Neutrophil (primary cell): ENCODE results near the gene ANKS1A.
"Not testable (repeated sequence)": the region's sequence is repeated elsewhere in the genome, so short reads cannot be mapped to it uniquely, and the experiment has no call there.

Experiments
- H3K27ac ChIP-seq: fragments of 200-600 bp; sonication (generic); 2 replicates; pipeline ENCODE4 v1.5.1; 2016; ENCODE audit warnings: mild to moderate bottlenecking, moderate library complexity
- H3K27me3 ChIP-seq: fragments of 200-600 bp; sonication (generic); 2 replicates; pipeline ENCODE4 v1.6.0; 2016; ENCODE audit warnings: mild to moderate bottlenecking
- H3K36me3 ChIP-seq: fragments of 200-600 bp; sonication (generic); 2 replicates; pipeline ENCODE4 v1.5.1; 2017
- H3K4me1 ChIP-seq, 2 experiments: fragments of 200-600 bp in 1 of 2; sonication (generic) in 1 of 2; 1 replicate in 1 of 2; 2 replicates in 1 of 2; pipeline versions ENCODE4 v1.5.1 to v1.6.1; 2013 to 2016; ENCODE audit warnings: low read depth in 1 of 2, low read length in 1 of 2, mild to moderate bottlenecking in 1 of 2, moderate library complexity in 1 of 2; ENCODE audit not compliant: control insufficient read depth in 1 of 2, insufficient read depth in 1 of 2
- H3K4me3 ChIP-seq, 2 experiments: fragments of 200-600 bp in 1 of 2; sonication (generic) in 1 of 2; 1 replicate in 1 of 2; 2 replicates in 1 of 2; pipeline ENCODE4 v1.5.1; 2013 to 2016; ENCODE audit warnings: low read depth in 1 of 2, low read length in 1 of 2, mild to moderate bottlenecking in 1 of 2, moderate library complexity in 1 of 2
- H3K9me3 ChIP-seq: fragments of 200-600 bp; sonication (generic); 2 replicates; pipeline ENCODE4 v1.5.1; 2016
- TF ChIP-seq, protein P1 (sequence below): fragments of 200-600 bp; sonication (generic); IDR thresholded peaks from 2 replicates; pipeline ENCODE4 v1.5.1; 2016; ENCODE audit warnings: antibody characterized with exemption

Gene ANKS1A

DNA sequence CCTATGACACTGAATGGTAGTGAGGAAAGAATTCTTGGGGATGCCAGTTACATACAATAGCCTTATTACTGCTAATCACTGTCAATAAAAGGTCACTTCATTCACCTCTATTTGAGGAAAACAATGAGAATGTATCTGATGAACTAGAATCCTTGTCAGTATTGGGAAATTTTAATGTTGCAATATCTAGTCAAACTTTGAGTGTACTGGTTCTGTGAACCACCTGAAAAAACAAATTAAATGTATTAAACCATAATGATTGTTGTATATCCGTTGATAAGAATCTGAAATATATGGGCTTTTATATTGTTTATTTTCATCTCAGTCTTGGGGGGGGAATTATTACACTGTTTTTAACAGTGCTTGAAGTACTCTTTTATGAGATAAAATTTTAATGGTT is 11.8 kb upstream of the ANKS1A start:
- Histone ChIP-seq H3K36me3 (peaks cover 86% of the 10 kb centered on the region), H3K9me3 (no peaks in the 10 kb centered on the region), H3K27me3 (no peaks in the 10 kb centered on the region), H3K27ac (no peak overlapping the region), H3K4me3 (no peak overlapping the region), H3K4me1 (no peaks in the 10 kb centered on the region)
- TF ChIP-seq, protein P1, sequence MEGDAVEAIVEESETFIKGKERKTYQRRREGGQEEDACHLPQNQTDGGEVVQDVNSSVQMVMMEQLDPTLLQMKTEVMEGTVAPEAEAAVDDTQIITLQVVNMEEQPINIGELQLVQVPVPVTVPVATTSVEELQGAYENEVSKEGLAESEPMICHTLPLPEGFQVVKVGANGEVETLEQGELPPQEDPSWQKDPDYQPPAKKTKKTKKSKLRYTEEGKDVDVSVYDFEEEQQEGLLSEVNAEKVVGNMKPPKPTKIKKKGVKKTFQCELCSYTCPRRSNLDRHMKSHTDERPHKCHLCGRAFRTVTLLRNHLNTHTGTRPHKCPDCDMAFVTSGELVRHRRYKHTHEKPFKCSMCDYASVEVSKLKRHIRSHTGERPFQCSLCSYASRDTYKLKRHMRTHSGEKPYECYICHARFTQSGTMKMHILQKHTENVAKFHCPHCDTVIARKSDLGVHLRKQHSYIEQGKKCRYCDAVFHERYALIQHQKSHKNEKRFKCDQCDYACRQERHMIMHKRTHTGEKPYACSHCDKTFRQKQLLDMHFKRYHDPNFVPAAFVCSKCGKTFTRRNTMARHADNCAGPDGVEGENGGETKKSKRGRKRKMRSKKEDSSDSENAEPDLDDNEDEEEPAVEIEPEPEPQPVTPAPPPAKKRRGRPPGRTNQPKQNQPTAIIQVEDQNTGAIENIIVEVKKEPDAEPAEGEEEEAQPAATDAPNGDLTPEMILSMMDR, result no peak

DNA sequence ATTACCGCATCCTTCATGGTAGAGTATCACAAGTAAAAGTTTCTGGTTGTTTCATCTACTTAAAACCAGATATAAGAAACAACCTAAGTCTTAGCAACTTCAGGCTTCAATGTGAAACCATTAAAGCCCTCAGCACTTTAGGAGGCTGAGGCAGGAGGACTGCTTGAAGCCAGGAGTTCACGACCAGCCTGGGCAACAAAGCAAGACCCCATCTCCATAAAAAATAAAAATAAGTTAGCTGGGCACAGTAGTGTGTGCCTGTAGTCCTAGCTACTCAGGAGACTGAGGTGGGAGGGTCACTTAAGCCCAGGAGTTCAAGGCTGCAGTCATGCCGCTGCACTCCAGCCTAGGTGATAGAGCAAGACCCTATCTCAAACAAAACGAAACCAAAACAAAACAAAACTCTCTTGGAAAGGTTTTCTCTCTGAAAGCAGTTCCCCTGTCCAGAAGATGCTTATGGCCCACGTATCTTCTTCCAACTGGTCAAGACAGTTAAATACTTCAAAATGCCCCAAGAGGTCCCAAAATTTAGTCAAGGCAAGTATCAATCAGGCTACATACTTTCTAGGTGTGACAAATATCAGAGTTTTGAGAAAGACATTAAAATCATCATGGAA is 11.1 kb upstream of the ANKS1A start:
- peaks cover 80% of the 10 kb centered on the region for H3K36me3 ChIP-seq
- no peak overlapping the region for H3K4me3 ChIP-seq
- no peaks in the 10 kb centered on the region for H3K9me3 ChIP-seq
- TF ChIP-seq, protein P1, result no peak
- no peaks in the 10 kb centered on the region for H3K27me3 ChIP-seq
- no peak overlapping the region for H3K27ac ChIP-seq
- no peaks in the 10 kb centered on the region for H3K4me1 ChIP-seq

DNA sequence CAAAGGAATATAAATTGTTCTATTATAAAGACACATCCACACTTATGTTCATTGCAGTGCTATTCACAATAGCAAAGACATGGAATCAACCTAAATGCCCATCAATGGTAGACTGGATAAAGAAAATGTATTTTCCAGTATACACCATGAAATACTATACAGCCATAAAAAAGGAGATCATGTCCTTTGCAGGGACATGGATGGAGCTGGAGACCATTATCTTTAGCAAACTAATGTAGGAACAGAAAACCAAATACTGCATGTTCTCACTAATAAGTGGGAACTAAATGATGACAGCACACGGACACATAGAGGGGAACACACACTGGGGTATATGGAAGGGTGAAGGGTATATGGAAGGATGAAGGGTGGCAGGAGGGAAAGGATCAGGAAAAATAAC is 5.0 kb upstream of the ANKS1A start:
- not testable (repeated sequence) for H3K4me3 ChIP-seq, H3K27me3 ChIP-seq, H3K9me3 ChIP-seq, H3K27ac ChIP-seq
- Histone ChIP-seq H3K36me3 (peaks cover 19% of the 10 kb centered on the region), H3K4me1 (peaks cover 17 to 20% of the 10 kb centered on the region in 2 experiments)

DNA sequence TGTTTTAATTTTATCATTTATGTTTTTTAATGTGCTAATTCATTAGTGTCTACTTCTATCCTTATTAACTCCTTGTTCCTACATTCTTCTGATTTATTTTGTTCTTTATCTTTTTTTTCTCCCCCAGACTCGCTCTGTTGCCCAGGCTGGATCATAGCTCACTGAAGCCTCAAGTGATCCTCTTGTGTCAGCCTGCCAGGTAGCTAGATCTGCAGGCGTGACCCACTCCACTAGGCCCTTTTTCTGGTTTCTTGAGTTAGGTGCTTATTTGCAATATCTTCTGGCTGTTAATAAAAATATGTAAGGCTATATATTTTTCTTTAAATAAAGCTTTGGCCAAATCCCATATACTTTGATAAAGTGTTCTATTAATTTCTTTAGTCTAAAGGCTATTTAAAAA is 4.1 kb upstream of the ANKS1A start:
- Histone ChIP-seq H3K4me1 (peaks cover 18 to 24% of the 10 kb centered on the region in 2 experiments), H3K9me3 (no peaks in the 10 kb centered on the region), H3K27me3 (no peaks in the 10 kb centered on the region), H3K4me3 (no peak overlapping the region), H3K36me3 (peaks cover 11% of the 10 kb centered on the region), H3K27ac (no peak overlapping the region)
- TF ChIP-seq, protein P1, result no peak

DNA sequence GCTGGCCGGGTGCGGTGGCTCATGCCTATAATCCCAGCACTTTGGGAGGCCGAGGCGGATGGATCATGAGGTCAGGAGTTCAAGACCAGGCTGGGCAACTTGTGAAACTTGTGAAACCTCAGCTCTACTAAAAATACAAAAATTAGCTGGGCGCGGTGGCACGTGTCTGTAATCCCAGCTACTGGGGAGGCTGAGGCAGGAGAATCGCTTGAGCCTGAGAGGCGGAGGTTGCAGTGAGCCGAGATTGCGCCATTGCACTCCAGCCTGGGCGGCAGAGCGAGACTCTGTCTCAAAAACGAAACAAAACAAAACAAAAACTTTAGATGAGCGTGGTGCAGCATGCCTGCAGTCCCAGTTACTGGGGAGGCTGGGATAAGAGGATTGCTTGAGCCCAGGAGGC is 3.2 kb upstream of the ANKS1A start:
- H3K36me3 ChIP-seq, H3K4me3 ChIP-seq, H3K27ac ChIP-seq, H3K9me3 ChIP-seq, H3K27me3 ChIP-seq: not testable (repeated sequence)
- peaks cover 27 to 32% of the 10 kb centered on the region in 2 experiments for H3K4me1 ChIP-seq

DNA sequence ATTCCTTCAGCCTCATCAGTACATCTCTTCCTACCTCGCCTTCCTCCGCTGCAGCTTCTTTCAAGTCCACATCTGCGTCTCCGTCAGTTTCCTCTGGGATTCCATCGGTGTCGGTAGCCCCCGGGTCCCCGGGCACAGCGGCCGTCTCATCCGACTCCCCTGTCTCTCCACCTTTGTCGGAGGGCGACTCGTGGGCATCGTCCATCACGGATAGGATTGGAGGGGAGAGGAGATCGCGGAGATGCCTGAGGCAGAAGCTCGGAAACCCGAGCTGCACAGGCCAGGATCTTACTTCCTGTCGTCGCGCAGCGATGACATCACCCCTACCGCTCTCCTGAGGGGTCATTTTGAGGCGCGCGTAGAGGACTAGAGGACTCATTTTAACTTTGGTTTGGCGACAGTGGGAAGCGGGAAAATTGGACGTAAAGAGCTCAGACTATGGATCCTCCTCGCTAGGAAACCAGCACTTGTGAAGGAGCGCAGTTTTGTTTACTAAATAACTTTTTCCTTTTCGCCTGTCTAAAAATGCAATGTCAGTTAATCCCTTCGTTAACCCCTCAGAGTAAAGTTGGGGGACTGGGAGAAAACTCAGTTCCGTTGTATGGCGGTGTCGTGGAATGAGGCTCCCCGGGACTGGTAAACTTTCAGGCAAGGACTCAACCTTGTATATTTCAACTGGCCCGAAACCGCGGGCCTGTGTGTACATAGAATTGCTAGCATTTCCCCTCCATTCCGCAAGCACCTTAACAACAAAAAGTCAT is 1.1 kb upstream of the ANKS1A start, which contains the start of gene TAF11:
TAF11 (minus strand) TSS at position 290 of the 761 bp plus-strand sequence; CDS start at position 205, 85 bp downstream.
- TF ChIP-seq, protein P1, result no peak

More for the DNA sequence above, 1.1 kb upstream of the ANKS1A start, which contains the start of gene TAF11:
- Histone ChIP-seq H3K9me3 (no peaks in the 10 kb centered on the region), H3K4me1 (peaks cover 42 to 52% of the 10 kb centered on the region in 2 experiments), H3K4me3 (peak within 1 kb of the TSS; percentile 75 to 97), H3K36me3 (no peaks in the 10 kb centered on the region), H3K27ac (peak within 1 kb of the TSS; percentile 88), H3K27me3 (no peaks in the 10 kb centered on the region)
